GM21528 (cell line): ENCODE results near the gene RTN4IP1.
"Not testable (repeated sequence)": the region's sequence is repeated elsewhere in the genome, so short reads cannot be mapped to it uniquely, and the experiment has no call there.

ENCODE experiments used
- ATAC-seq: cut with Tn5 transposase; IDR thresholded peaks from one replicate; pipeline ENCODE4 v1.9.1; 2021; ENCODE audit warnings: mild to moderate bottlenecking, moderate library complexity; ENCODE audit not compliant: unreplicated experiment, low FRiP score

Gene RTN4IP1

GRCh38 chr6:106588937-106589336, 40.4 kb downstream of the RTN4IP1 start:
- not testable (repeated sequence) for ATAC-seq

DNA sequence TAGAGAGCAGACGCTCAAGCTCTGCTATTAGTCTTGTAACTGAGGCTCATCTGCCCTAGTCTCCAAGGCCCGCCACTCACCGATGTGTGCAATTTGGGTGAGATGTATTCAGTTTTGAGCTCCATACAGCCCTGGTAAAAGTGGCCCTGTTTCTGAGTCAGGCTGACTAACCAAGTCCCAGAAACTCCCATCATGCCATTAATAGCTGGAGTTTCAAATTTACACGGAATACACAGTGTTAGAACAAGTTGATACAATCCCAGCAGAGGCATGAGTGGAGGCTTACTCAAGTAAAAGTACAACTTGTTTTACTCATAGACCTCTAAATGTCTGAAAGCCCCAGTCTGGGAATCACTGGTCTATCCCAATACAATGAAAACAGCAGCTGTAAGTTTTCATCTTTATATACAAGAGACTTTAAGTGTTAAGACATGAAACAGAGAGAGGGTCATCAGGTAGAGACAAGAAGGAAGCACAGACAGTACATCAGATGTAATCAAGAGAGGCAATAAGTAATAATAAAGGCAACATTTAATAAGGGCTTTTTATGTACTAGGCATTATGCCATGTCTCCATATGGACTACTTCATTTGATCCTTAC, 42.4 kb downstream of the RTN4IP1 start:
- no peak for ATAC-seq

DNA sequence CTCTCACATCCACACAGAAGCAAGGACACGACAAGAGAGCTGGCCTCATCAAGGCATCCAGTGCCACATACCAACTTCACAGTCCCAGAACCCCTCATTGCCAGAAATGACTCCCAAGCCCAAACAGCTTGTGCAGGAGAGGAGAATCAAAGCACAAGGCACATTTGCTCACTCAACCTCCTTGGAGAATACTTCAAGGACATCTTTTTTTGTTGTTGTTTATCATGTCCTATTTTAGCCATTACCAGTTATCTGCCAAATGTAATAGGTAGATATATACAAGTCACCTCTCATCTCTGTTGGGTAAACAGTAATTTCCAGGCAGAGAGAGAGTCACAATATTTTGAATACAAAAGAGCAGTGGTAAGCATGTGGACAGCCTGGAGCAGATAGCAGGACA, 47.8 kb downstream of the RTN4IP1 start:
- no peak for ATAC-seq

DNA sequence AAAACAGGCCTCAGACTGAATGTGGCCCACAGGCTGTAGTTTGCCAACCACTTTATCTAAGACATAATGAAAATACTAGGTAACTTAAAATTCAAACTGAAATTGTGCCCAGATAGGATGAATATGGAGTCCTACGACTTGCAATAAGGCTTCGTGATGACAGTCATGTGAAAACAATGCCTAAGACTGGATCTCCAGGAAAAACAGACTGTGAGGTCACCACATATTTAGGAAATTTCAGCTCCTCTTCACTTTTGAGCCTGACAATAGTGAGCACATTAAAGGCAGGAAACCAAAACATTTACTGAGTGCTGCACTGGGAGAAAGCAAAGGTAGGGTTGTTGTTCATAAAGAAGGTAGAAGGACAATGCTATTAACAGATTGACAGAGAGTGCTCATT, 50.0 kb downstream of the RTN4IP1 start:
- ATAC-seq, result no peak

- no peak for ATAC-seq
Measured at GRCh38 chr6:106574741-106575458, 54.4 kb downstream of the RTN4IP1 start.

- no peak for ATAC-seq
Measured at GRCh38 chr6:106572875-106573585, 56.3 kb downstream of the RTN4IP1 start.

DNA sequence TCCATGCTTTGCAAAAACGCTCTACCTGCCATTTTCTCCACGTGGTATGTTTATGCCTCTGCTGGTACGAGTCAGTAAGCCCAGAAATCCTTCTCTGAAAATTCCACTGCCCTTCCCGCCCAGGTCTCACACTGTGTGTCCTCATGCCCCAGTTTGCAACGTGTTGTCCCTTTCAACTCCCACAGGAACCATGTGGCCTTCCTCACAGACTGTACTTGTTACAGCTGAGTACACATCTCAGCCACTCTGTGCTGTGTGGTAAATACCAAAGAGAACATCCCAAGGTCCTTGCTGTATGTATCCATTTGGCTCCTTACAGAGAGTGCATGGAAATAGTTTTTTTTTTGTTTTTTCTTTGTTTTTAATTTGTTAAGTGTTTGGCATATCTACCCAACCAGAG, 56.9 kb downstream of the RTN4IP1 start:
- ATAC-seq, result no peak

DNA sequence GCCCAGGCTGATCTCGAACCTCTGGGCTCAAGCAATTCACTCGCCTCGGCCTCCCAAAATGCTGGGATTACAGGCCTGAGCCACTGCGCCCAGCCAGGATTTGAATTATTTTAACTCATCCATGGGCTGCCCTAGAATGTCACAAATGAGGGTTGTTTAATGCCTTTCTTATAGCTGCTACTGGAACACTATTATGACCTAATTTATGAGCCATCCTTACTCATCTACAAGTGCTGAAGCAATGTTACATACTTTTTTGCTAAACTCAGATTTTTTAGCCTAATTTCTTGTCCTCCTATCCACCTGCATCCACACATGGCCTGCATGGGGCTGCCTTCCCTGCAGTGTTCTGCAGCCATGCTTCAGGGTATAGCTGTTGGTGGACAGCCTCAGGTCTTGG, 59.9 kb downstream of the RTN4IP1 start:
- ATAC-seq, result no peak

DNA sequence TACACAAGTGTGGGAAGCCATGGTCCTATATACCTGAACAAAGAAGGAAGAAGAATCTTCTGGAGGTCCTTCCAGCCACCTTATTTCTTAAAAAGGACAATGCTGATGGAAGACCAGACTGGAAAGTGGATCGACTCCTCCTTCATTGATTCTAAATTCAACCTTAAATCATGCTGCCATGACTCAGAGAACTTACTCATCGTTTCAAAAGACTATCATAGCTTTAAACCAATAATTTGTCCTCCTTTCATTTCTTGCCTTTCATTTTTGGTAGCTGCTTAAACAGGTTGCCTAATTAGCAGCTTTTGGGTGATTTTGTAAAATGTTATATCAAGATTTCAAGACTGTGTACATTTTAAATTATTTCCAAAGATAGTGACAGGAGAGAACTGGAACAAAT, 60.8 kb downstream of the RTN4IP1 start:
- no peak for ATAC-seq

DNA sequence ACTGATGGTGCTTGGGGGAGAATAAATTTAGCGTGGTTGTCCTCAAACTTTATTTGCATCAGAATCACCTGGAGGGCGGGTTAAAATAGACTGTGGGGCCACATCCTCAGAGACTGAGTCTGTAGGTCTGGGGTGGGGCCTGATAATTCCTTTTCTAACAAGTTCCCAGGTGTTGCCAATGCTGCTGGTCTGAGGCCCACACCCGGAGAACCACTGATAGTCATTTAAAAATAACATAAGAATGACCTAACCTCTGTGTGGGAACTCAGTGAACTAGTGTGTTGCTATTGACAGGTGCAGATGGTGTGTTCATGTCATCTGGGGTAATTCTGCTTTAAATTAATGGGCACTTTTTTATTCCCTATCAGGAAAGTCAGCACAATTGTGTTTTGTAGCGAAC, 64.8 kb downstream of the RTN4IP1 start:
- no peak for ATAC-seq

GRCh38 chr6:106563614-106564013, 65.7 kb downstream of the RTN4IP1 start:
- no peak for ATAC-seq

DNA sequence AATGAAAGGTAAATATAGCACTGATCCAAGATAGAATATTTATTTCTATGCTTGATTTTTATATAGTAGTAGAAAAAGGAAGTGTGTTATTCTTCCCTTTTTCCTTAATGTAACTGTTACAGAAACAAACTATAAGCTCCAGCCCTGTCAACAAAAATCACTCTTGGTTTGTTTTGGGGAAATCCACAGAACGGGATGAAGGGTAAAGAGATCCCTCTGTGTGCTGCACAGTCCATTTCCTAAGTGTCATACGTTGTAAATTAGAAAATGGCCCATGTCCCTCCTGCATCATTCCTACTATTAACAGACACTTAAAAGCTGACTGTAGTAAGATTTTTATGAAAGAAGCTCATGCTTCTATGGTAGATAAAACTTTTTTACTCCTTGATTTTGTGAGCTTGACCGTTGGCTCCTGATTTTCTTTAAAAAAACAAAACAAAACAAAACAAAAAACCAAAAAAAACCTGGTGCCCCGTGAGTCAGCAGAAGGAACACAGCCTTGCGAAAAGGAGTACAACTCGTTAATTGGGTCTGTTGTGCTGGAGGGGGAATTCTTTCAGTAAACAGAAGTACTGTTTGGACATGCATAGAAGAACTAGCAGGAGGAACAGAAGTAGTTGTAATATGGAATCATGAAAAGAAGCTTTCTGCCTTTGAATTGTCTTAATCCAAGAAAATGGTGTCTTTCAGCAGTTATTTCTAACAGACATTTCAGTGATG, 67.5 kb downstream of the RTN4IP1 start:
- no peak for ATAC-seq

DNA sequence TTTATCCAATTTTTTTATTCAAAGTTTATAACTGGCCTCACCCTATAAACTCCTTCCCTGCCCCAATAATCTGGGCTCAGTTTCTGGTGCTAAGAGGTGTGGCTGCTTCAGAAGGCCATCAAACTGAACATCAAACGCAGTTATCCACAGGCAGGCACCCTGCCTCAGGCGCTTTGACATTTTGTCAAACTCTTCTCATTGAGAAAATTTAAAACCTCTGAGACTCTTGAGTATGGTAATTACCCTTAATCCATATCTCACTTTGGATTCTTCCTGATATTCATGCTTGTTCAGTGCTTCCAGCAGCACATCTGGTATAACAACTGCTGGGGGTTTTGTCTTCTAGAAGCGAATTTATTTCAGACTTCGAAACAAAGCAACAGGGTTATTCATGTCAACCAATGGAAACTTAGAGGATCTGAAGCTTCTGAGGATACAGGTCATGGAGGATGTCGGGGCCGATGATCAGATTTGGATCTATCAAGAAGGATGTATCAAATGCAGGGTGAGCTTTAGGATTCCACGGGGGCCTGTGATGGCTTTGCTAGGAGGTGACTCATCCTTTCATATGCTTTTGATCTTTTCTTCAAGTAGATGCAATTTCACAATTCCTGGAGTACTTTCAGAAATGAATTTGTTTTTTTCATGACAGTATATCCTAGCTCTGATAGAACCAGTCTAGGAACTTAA, 68.2 kb downstream of the RTN4IP1 start:
- ATAC-seq, result no peak

GRCh38 chr6:106559659-106560058, 69.6 kb downstream of the RTN4IP1 start:
- ATAC-seq, result not testable (repeated sequence)

DNA sequence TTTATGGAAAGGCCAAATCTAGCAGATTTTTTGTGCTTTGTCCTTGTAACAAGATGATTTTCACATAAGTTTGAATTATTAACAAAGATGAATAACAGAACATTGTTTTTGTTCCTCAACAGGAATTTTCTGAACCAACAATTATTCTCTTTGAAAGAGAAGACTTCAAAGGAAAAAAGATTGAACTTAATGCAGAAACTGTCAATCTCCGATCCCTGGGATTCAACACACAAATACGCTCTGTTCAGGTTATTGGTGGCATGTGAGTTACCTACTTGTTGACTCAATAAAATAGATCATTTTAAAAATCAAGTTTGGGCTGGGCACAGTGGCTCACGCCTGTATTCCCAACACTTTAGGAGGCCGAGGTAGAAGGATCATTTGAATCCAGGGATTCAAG, 70.9 kb downstream of the RTN4IP1 start:
- no peak for ATAC-seq

DNA sequence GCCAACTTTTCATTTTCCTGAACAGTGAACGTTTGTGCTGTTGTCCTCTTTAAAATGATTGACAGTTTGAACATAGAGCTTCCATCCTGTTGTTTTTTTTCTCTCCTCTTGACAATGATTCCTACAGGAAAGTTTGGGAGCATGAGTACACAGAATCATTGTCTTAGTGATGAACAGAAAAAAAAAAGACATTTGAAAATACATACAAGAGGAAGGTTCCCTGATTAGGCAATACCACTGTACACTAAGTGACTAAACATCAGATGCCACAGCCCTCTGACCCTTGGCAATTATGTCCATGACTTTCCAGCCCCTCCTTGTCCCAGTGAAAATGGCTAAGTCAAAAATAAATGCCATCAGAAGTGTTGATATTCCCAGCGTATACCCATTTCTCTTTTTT, 71.5 kb downstream of the RTN4IP1 start:
- ATAC-seq, result no peak

DNA sequence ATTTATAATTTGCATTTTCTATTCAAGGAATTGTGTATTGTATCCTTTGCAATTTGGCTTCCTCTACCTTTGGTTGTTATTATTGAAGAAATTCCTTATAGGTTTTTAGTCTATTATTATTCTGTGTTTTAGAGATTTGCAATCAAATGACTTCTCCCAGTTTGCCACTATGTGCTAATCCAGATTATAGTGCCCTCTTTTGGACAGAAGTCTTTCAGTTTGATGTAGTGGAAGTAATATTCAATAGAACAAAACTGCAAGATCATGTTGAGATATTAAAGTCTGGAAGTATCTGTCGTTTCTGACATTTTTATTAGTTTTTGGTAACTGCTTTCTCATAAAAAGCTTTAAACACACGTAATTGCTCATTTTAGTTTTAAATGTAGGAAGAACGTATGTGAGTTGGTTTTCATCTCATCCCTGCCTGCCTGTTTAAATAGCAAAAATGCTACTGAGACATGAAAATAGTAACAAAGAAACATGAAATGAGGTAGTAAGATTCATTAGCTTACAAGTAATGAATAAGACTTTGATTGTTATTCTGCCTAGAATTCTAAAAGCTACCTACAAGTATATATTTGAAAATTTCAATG, 72.8 kb downstream of the RTN4IP1 start:
- ATAC-seq, result no peak

- ATAC-seq, result no peak
Measured at GRCh38 chr6:106555767-106556166, 73.5 kb downstream of the RTN4IP1 start.

GRCh38 chr6:106553440-106553839, 75.9 kb downstream of the RTN4IP1 start:
- no peak for ATAC-seq

- no peak for ATAC-seq
Measured at GRCh38 chr6:106551155-106551554, 78.1 kb downstream of the RTN4IP1 start.
